ENCODE measurements around the gene PARVG.

Gene PARVG

GRCh38 chr22:44254811-44255210 lies 74.1 kb downstream of the PARVG start:
- no peak overlapping the region for H3K4me3 ChIP-seq (replicated peaks; ENCODE audit: low read depth, low read length)
- no peaks in the 10 kb centered on the region; the same call in 1 of the 2 replicates for H3K27me3 ChIP-seq (replicated peaks; ENCODE audit: control insufficient read depth, insufficient read depth, low read length)
- no peak for DNase-seq (ENCODE audit: extremely low read depth, insufficient read length)
- no peak for TF ChIP-seq CTCF (IDR thresholded peaks at IDR 0.05; ENCODE audit: insufficient read depth, low read length, poor library complexity, severe bottlenecking)
- H3K36me3 ChIP-seq (ENCODE audit: control insufficient read depth, insufficient read depth, low read length) = no peaks in the 10 kb centered on the region

GRCh38 chr22:44256085-44256484 lies 75.4 kb downstream of the PARVG start:
- Histone ChIP-seq H3K36me3 (ENCODE audit: control insufficient read depth, insufficient read depth, low read length) (no peaks in the 10 kb centered on the region), H3K4me3 (replicated peaks; ENCODE audit: low read depth, low read length) (no peak overlapping the region), H3K27me3 (replicated peaks; ENCODE audit: control insufficient read depth, insufficient read depth, low read length) (no peaks in the 10 kb centered on the region; the same call in 1 of the 2 replicates)
- no peak for TF ChIP-seq CTCF (IDR thresholded peaks at IDR 0.05; ENCODE audit: insufficient read depth, low read length, poor library complexity, severe bottlenecking)
- DNase-seq (ENCODE audit: extremely low read depth, insufficient read length) = no peak

GRCh38 chr22:44256556-44257485 lies 76.1 kb downstream of the PARVG start:
- Histone ChIP-seq H3K27me3 (replicated peaks; ENCODE audit: control insufficient read depth, insufficient read depth, low read length) (no peaks in the 10 kb centered on the region; the same call in 1 of the 2 replicates), H3K4me3 (replicated peaks; ENCODE audit: low read depth, low read length) (no peak overlapping the region), H3K36me3 (ENCODE audit: control insufficient read depth, insufficient read depth, low read length) (no peaks in the 10 kb centered on the region)
- DNase-seq (ENCODE audit: extremely low read depth, insufficient read length) = no peak
- no peak for TF ChIP-seq CTCF (IDR thresholded peaks at IDR 0.05; ENCODE audit: insufficient read depth, low read length, poor library complexity, severe bottlenecking)

Data from GM06990 (cell line).